Naive B cell (primary cell): ENCODE data around the gene LYPD6B. TPM values are rescaled to one million over a fixed set of nuclear protein-coding genes. Genes with fewer than 3 reads are reported as not detected.

Experiments used
- ATAC-seq, 2 donors: fragments of 150-1000 bp; cut with Tn5 transposase; 2 replicates each; pipeline ENCODE4 v1.10.0; 2021; ENCODE audit warnings: low read depth in 2 of 2, mild to moderate bottlenecking in 2 of 2, moderate library complexity in 2 of 2
- DNase-seq: peaks from one replicate; pipeline ENCODE4 v3.0.0; 2022
- H3K27ac Mint-ChIP-seq, 6 donors: one replicate each; pipeline ENCODE4 v1.8.0; 2020 to 2022; ENCODE audit warnings: mild to moderate bottlenecking in 6 of 6, mixed read lengths in 6 of 6, moderate library complexity in 5 of 6, inconsistent platforms in 2 of 6
- H3K27me3 Mint-ChIP-seq, 3 donors: one replicate each; pipeline ENCODE4 v1.8.0; 2021 to 2022; ENCODE audit warnings: mixed read lengths in 3 of 3, mild to moderate bottlenecking in 1 of 3
- H3K36me3 Mint-ChIP-seq, 2 donors: one replicate each; pipeline ENCODE4 v1.8.0; 2020 to 2022; ENCODE audit warnings: mixed read lengths in 2 of 2, inconsistent platforms in 1 of 2, mild to moderate bottlenecking in 1 of 2
- H3K4me1 Mint-ChIP-seq, 3 donors: one replicate each; pipeline ENCODE4 v1.8.0; 2020 to 2022; ENCODE audit warnings: mixed read lengths in 3 of 3, inconsistent platforms in 1 of 3, mild to moderate bottlenecking in 1 of 3, moderate library complexity in 1 of 3
- H3K4me3 Mint-ChIP-seq, 8 donors: one replicate each; pipeline ENCODE4 v1.8.0; 2020 to 2022; ENCODE audit warnings: mild to moderate bottlenecking in 8 of 8, mixed read lengths in 8 of 8, moderate library complexity in 8 of 8, inconsistent platforms in 2 of 8
- H3K9me3 Mint-ChIP-seq, 7 donors: one replicate each; pipeline ENCODE4 v1.8.0; 2020 to 2022; ENCODE audit warnings: mixed read lengths in 7 of 7, mild to moderate bottlenecking in 5 of 7, inconsistent platforms in 2 of 7, moderate library complexity in 1 of 7
- polyA plus RNA-seq, 6 donors: library from polyadenylated mRNA; unstranded; fragments of 300-500 nt; fragmentation: Illumina TruSeq; gene quantifications; one replicate each; pipeline ENCODE4 v1.2.3, GENCODE V29; 2021; ENCODE audit warnings: low read depth in 6 of 6

LYPD6B gene
- polyA plus RNA-seq, 6 donors from 2014 or later: 0.78 to 6.7 (median 4.2) TPM; not detected in 1

GRCh38 chr2:149076863-149077412, 38.4 kb downstream of the LYPD6B start:
- DNase-seq: no peak
- ATAC-seq: no peak
- Mint-ChIP-seq H3K4me1 (peaks cover 0 to 1% (median 0%) of the 10 kb centered on the region in 3 donors), H3K9me3 (peaks cover 0 to 2% (median 0%) of the 10 kb centered on the region in 7 donors), H3K4me3 (no peak overlapping the region), H3K27me3 (peaks cover 7 to 24% (median 14%) of the 10 kb centered on the region in 3 donors), H3K36me3 (no peaks in the 10 kb centered on the region), H3K27ac (peak overlapping the region in 1 of 6 donors; percentile 3)

- DNase-seq (no peak), ATAC-seq (no peak)
- Mint-ChIP-seq H3K36me3 (no peaks in the 10 kb centered on the region), H3K4me1 (peaks cover 0 to 4% (median 0%) of the 10 kb centered on the region in 3 donors), H3K27me3 (peaks cover 4 to 17% (median 11%) of the 10 kb centered on the region in 3 donors), H3K4me3 (no peak overlapping the region), H3K9me3 (peaks cover 0 to 2% (median 0%) of the 10 kb centered on the region in 7 donors), H3K27ac (peak overlapping the region in 1 of 6 donors; percentile 34)
These were observed 39.4 kb downstream of the LYPD6B start for GRCh38 chr2:149077861-149078260.

GRCh38 chr2:149080099-149080498, 41.6 kb downstream of the LYPD6B start:
- no peaks in the 10 kb centered on the region for H3K36me3 Mint-ChIP-seq
- ATAC-seq (no peak), DNase-seq (no peak)
- H3K9me3 Mint-ChIP-seq: no peaks in the 10 kb centered on the region
- no peak overlapping the region for H3K27ac Mint-ChIP-seq
- peaks cover 4 to 13% (median 5%) of the 10 kb centered on the region in 3 donors for H3K27me3 Mint-ChIP-seq
- H3K4me1 Mint-ChIP-seq: peaks cover 0 to 4% (median 0%) of the 10 kb centered on the region in 3 donors
- no peak overlapping the region for H3K4me3 Mint-ChIP-seq

- Mint-ChIP-seq H3K36me3 (no peaks in the 10 kb centered on the region), H3K9me3 (no peaks in the 10 kb centered on the region), H3K27me3 (peaks cover 0 to 19% (median under 1%) of the 10 kb centered on the region in 3 donors), H3K4me1 (peaks cover 0 to 4% (median 0%) of the 10 kb centered on the region in 3 donors), H3K4me3 (no peak overlapping the region), H3K27ac (no peak overlapping the region)
- ATAC-seq (no peak), DNase-seq (no peak)
These were observed 42.5 kb downstream of the LYPD6B start for GRCh38 chr2:149080971-149081370.

GRCh38 chr2:149082079-149082478, 43.6 kb downstream of the LYPD6B start:
- no peak overlapping the region for H3K4me3 Mint-ChIP-seq
- no peak for ATAC-seq
- H3K27me3 Mint-ChIP-seq: peaks cover 0 to 19% (median 0%) of the 10 kb centered on the region in 3 donors
- no peaks in the 10 kb centered on the region for H3K36me3 Mint-ChIP-seq
- DNase-seq: no peak
- no peaks in the 10 kb centered on the region for H3K9me3 Mint-ChIP-seq
- peaks cover 0 to 8% (median 0%) of the 10 kb centered on the region in 3 donors for H3K4me1 Mint-ChIP-seq
- H3K27ac Mint-ChIP-seq: no peak overlapping the region

GRCh38 chr2:149082735-149083134, 44.2 kb downstream of the LYPD6B start:
- no peak overlapping the region for H3K4me3 Mint-ChIP-seq
- peak overlapping the region in 1 of 6 donors; percentile 10 for H3K27ac Mint-ChIP-seq
- DNase-seq (no peak), ATAC-seq (no peak)
- no peaks in the 10 kb centered on the region for H3K36me3 Mint-ChIP-seq
- no peaks in the 10 kb centered on the region for H3K9me3 Mint-ChIP-seq
- H3K4me1 Mint-ChIP-seq: peaks cover 0 to 8% (median 0%) of the 10 kb centered on the region in 3 donors
- peaks cover 0 to 19% (median 0%) of the 10 kb centered on the region in 3 donors for H3K27me3 Mint-ChIP-seq

- no peak for ATAC-seq
- H3K27me3 Mint-ChIP-seq: peaks cover 4 to 20% (median 12%) of the 10 kb centered on the region in 3 donors
- no peak for DNase-seq
- H3K4me3 Mint-ChIP-seq: no peak overlapping the region
- H3K4me1 Mint-ChIP-seq: peaks cover 0 to 8% (median 0%) of the 10 kb centered on the region in 3 donors
- no peaks in the 10 kb centered on the region for H3K9me3 Mint-ChIP-seq
- H3K36me3 Mint-ChIP-seq: no peaks in the 10 kb centered on the region
- peak overlapping the region in 1 of 6 donors; percentile 15 for H3K27ac Mint-ChIP-seq
These were observed 46.7 kb downstream of the LYPD6B start for GRCh38 chr2:149084924-149085795.

- Mint-ChIP-seq H3K36me3 (no peaks in the 10 kb centered on the region), H3K4me1 (peaks cover 0 to 4% (median 0%) of the 10 kb centered on the region in 3 donors), H3K4me3 (no peak overlapping the region), H3K27me3 (peaks cover 12 to 29% (median 17%) of the 10 kb centered on the region in 3 donors), H3K9me3 (no peaks in the 10 kb centered on the region), H3K27ac (no peak overlapping the region)
- no peak for ATAC-seq
- no peak for DNase-seq
These were observed 49.3 kb downstream of the LYPD6B start for GRCh38 chr2:149087751-149088150.

- no peak overlapping the region for H3K27ac Mint-ChIP-seq
- DNase-seq (no peak), ATAC-seq (no peak)
- H3K4me1 Mint-ChIP-seq: peaks cover 0 to 4% (median 0%) of the 10 kb centered on the region in 3 donors
- peaks cover 17 to 37% (median 17%) of the 10 kb centered on the region in 3 donors for H3K27me3 Mint-ChIP-seq
- H3K4me3 Mint-ChIP-seq: no peak overlapping the region
- H3K9me3 Mint-ChIP-seq: no peaks in the 10 kb centered on the region
- H3K36me3 Mint-ChIP-seq: no peaks in the 10 kb centered on the region
These were observed 50.6 kb downstream of the LYPD6B start for GRCh38 chr2:149089068-149089467.

GRCh38 chr2:149090706-149091105, 52.2 kb downstream of the LYPD6B start:
- no peak for DNase-seq
- ATAC-seq: no peak
- peaks cover 0 to 4% (median 0%) of the 10 kb centered on the region in 3 donors for H3K4me1 Mint-ChIP-seq
- no peaks in the 10 kb centered on the region for H3K36me3 Mint-ChIP-seq
- H3K27ac Mint-ChIP-seq: no peak overlapping the region
- H3K27me3 Mint-ChIP-seq: peaks cover 17 to 37% (median 22%) of the 10 kb centered on the region in 3 donors
- no peak overlapping the region for H3K4me3 Mint-ChIP-seq
- H3K9me3 Mint-ChIP-seq: peaks cover 0 to 2% (median 0%) of the 10 kb centered on the region in 7 donors

- Mint-ChIP-seq H3K4me1 (no peaks in the 10 kb centered on the region), H3K27me3 (peaks cover 9 to 39% (median 27%) of the 10 kb centered on the region in 3 donors), H3K36me3 (no peaks in the 10 kb centered on the region), H3K9me3 (peaks cover 0 to 3% (median 0%) of the 10 kb centered on the region in 7 donors), H3K27ac (no peak overlapping the region), H3K4me3 (no peak overlapping the region)
- ATAC-seq (no peak), DNase-seq (no peak)
These were observed 55.1 kb downstream of the LYPD6B start for GRCh38 chr2:149093579-149093978.

- peaks cover 0 to 3% (median 0%) of the 10 kb centered on the region in 7 donors for H3K9me3 Mint-ChIP-seq
- no peak overlapping the region for H3K4me3 Mint-ChIP-seq
- H3K27me3 Mint-ChIP-seq: peaks cover 5 to 39% (median 23%) of the 10 kb centered on the region in 3 donors
- no peaks in the 10 kb centered on the region for H3K36me3 Mint-ChIP-seq
- DNase-seq (no peak), ATAC-seq (no peak)
- no peaks in the 10 kb centered on the region for H3K4me1 Mint-ChIP-seq
- H3K27ac Mint-ChIP-seq: no peak overlapping the region
These were observed 55.9 kb downstream of the LYPD6B start for GRCh38 chr2:149094217-149095015.

GRCh38 chr2:149098701-149099100, 60.2 kb downstream of the LYPD6B start:
- Mint-ChIP-seq H3K27me3 (peaks cover 0 to 20% (median 10%) of the 10 kb centered on the region in 3 donors), H3K4me1 (no peaks in the 10 kb centered on the region), H3K9me3 (peaks cover 0 to 4% (median 0%) of the 10 kb centered on the region in 7 donors), H3K27ac (no peak overlapping the region), H3K36me3 (no peaks in the 10 kb centered on the region), H3K4me3 (no peak overlapping the region)
- ATAC-seq (no peak), DNase-seq (no peak)
